DND-41 (cell line): Measurements from ENCODE around the gene SYNDIG1.
A peak's percentile ranks its signal among the peaks of the same experiment; 100 is the strongest.

ENCODE experiments used
- ATAC-seq: fragments of 200-7000 bp; cut with Tn5 transposase; 3 replicates; pipeline ENCODE4 v1.9.1; 2021; ENCODE audit warnings: low read depth; ENCODE audit not compliant: insufficient read depth
- DNase-seq: peaks from one replicate; pipeline ENCODE4 v3.0.0-alpha.2; 2020
- H2AFZ ChIP-seq: 2 replicates; pipeline ENCODE4 v1.6.0; 2012; ENCODE audit warnings: low read depth, low read length
- H3K27ac ChIP-seq: 2 replicates; pipeline ENCODE4 v1.5.1; 2012; ENCODE audit warnings: low read length, inconsistent platforms
- H3K27me3 ChIP-seq: fragments of 200-600 bp; sonication (generic); 2 replicates; pipeline ENCODE4 v1.6.0; 2012; ENCODE audit warnings: low read length, mild to moderate bottlenecking, inconsistent platforms; ENCODE audit not compliant: insufficient read depth, poor library complexity
- H3K36me3 ChIP-seq: 2 replicates; pipeline ENCODE4 v1.5.1; 2012; ENCODE audit warnings: low read length, inconsistent platforms; ENCODE audit not compliant: insufficient read depth
- H3K4me1 ChIP-seq: 2 replicates; pipeline ENCODE4 v1.5.1; 2012; ENCODE audit warnings: mild to moderate bottlenecking, low read length; ENCODE audit not compliant: insufficient read depth
- H3K4me2 ChIP-seq: 2 replicates; pipeline ENCODE4 v1.6.0; 2012; ENCODE audit warnings: mild to moderate bottlenecking, moderate library complexity, low read length, inconsistent platforms; ENCODE audit not compliant: insufficient read depth
- H3K4me3 ChIP-seq, 2 experiments: fragments of 200-600 bp in 1 of 2; shearing (Covaris generic) in 1 of 2; 2 replicates each; pipeline ENCODE4 v1.5.1; 2012 to 2016; ENCODE audit warnings: inconsistent platforms in 2 of 2, low read length in 2 of 2, mild to moderate bottlenecking in 2 of 2, low read depth in 1 of 2, moderate library complexity in 1 of 2
- H3K79me2 ChIP-seq: 2 replicates; pipeline ENCODE4 v1.6.0; 2012; ENCODE audit warnings: low read length, inconsistent platforms; ENCODE audit not compliant: insufficient read depth
- H3K9ac ChIP-seq: 2 replicates; pipeline ENCODE4 v1.6.0; 2012; ENCODE audit warnings: low read depth, mild to moderate bottlenecking, inconsistent platforms, low read length, moderate library complexity
- H3K9me3 ChIP-seq: 2 replicates; pipeline ENCODE4 v1.5.1; 2012; ENCODE audit warnings: low read length, moderate library complexity, mild to moderate bottlenecking, inconsistent platforms; ENCODE audit not compliant: insufficient read depth, severe bottlenecking
- H4K20me1 ChIP-seq: 2 replicates; pipeline ENCODE4 v1.6.0; 2012; ENCODE audit warnings: low read length; ENCODE audit not compliant: insufficient read depth
- EZH2 ChIP-seq: IDR thresholded peaks from 3 replicates; pipeline ENCODE4 v1.6.1; 2012; ENCODE audit warnings: borderline replicate concordance, low read depth, mild to moderate bottlenecking, moderate library complexity, low read length, inconsistent platforms; ENCODE audit not compliant: severe bottlenecking
- TF ChIP-seq, protein P1 (sequence below): IDR thresholded peaks from 2 replicates; pipeline ENCODE4 v1.5.1; 2012; ENCODE audit warnings: borderline replicate concordance, low read length, moderate library complexity, mild to moderate bottlenecking; ENCODE audit not compliant: poor library complexity, severe bottlenecking; ENCODE audit errors: extremely low read depth

The SYNDIG1 gene

DNA sequence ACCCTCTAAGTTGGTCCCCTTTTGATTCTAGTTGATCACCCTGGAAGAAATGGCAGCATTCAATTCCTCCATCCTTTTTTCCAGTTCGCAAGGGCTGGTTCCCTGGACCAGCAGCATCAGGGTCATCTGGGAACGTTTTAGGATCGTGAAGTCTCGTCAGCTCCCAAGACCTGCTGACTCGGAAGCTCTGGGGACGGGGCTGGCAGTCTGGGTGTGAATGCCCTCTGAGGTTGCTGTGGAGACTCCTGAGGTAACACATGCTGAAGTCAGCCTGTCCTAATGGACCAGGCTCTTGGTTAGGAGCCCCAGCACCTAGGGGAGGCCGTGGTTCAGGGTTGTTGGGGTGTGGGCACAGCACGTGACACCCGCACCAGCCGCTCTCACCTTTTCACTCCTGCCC, 164.1 kb downstream of the SYNDIG1 start:
- H3K9ac ChIP-seq, result no peak overlapping the region
- no peaks in the 10 kb centered on the region for H4K20me1 ChIP-seq
- no peaks in the 10 kb centered on the region for H3K36me3 ChIP-seq
- H3K9me3 ChIP-seq, result no peaks in the 10 kb centered on the region
- no peak overlapping the region for H3K27ac ChIP-seq
- H3K4me3 ChIP-seq, result no peak overlapping the region
- no peak overlapping the region for H3K4me2 ChIP-seq
- DNase-seq (no peak), ATAC-seq (no peak)
- TF ChIP-seq, protein P1, sequence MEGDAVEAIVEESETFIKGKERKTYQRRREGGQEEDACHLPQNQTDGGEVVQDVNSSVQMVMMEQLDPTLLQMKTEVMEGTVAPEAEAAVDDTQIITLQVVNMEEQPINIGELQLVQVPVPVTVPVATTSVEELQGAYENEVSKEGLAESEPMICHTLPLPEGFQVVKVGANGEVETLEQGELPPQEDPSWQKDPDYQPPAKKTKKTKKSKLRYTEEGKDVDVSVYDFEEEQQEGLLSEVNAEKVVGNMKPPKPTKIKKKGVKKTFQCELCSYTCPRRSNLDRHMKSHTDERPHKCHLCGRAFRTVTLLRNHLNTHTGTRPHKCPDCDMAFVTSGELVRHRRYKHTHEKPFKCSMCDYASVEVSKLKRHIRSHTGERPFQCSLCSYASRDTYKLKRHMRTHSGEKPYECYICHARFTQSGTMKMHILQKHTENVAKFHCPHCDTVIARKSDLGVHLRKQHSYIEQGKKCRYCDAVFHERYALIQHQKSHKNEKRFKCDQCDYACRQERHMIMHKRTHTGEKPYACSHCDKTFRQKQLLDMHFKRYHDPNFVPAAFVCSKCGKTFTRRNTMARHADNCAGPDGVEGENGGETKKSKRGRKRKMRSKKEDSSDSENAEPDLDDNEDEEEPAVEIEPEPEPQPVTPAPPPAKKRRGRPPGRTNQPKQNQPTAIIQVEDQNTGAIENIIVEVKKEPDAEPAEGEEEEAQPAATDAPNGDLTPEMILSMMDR, result no peak
- no peak for TF ChIP-seq EZH2
- H3K27me3 ChIP-seq, result no peaks in the 10 kb centered on the region
- H3K4me1 ChIP-seq, result no peaks in the 10 kb centered on the region; the same call in 1 of the 2 replicates
- no peak overlapping the region for H2AFZ ChIP-seq
- no peaks in the 10 kb centered on the region for H3K79me2 ChIP-seq

DNA sequence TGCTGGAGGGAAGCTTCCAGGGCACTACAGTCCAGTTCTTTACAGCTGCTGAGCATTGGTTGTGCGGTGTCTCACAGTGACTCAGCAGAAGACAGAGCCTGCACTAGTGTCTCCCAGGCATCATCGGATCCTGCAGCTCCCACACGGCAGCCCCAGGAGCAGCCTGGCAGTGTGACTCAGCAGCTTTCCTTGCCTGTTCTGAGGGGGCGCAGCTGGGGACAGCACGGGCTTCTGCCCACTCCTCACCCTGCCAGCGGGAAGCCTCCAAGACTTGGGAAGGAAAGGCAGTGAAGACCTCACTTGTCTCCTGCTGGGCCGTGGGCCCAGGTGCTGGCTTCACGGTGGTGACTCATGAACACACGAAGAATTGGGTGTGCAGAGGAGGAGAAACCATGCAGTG, 165.4 kb downstream of the SYNDIG1 start:
- DNase-seq (no peak), ATAC-seq (peak; percentile 35; the same call in 2 of the 3 replicates)
- Histone ChIP-seq H3K27ac (no peak overlapping the region), H3K79me2 (no peaks in the 10 kb centered on the region), H3K4me2 (no peak overlapping the region), H3K36me3 (no peaks in the 10 kb centered on the region), H3K27me3 (no peaks in the 10 kb centered on the region), H3K4me3 (no peak overlapping the region), H3K4me1 (no peaks in the 10 kb centered on the region), H3K9me3 (no peaks in the 10 kb centered on the region), H4K20me1 (no peaks in the 10 kb centered on the region), H3K9ac (no peak overlapping the region), H2AFZ (no peak overlapping the region)
- TF ChIP-seq EZH2, result no peak
- TF ChIP-seq, protein P1, result no peak

DNA sequence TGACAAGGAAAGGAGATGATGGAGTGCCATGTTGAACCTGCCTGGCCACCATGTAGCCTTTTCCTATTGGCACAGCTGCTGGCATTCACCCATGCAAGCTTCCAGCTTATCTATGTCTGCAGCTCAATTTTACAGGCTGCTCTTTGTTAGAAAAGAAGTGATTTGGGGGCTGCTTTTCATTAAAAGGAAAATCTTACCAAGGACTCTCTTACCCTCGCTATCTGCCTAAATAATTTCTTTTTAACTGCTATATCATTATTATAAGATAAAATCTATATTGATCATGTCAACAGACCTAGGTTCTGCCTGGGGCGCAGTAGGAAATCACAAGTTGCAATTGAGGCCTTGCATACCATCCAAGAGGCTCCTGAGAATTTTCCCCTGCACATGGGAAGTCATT, 167.2 kb downstream of the SYNDIG1 start:
- Histone ChIP-seq H3K36me3 (no peaks in the 10 kb centered on the region), H4K20me1 (no peaks in the 10 kb centered on the region), H3K27ac (no peak overlapping the region), H3K4me2 (no peak overlapping the region), H3K27me3 (no peaks in the 10 kb centered on the region), H3K79me2 (no peaks in the 10 kb centered on the region), H2AFZ (no peak overlapping the region), H3K9me3 (no peaks in the 10 kb centered on the region), H3K4me1 (no peaks in the 10 kb centered on the region), H3K4me3 (no peak overlapping the region), H3K9ac (no peak overlapping the region)
- ATAC-seq (no peak), DNase-seq (no peak)
- TF ChIP-seq, protein P1, result no peak
- no peak for TF ChIP-seq EZH2

DNA sequence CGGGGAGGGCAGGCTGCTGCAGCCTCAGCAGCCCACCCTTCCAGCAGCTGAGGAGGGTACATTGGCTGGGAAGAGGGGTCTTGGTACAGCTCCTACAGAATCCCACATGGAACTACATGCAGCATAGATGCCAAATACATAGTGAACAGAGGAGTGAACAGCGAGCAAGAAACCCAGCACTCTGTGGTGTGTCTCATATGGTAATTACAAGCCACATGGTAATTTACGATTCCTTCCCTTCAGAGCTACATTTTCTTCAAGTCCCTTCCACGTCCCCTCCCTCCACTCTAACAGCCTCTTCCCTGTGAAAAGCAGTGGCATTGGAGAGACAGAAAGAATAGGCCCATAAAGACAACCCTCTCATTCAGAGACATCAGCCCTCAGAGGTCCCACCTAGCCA, 167.7 kb downstream of the SYNDIG1 start:
- Histone ChIP-seq H3K4me3 (no peak overlapping the region), H3K27ac (no peak overlapping the region), H4K20me1 (no peaks in the 10 kb centered on the region), H3K4me2 (no peak overlapping the region), H3K4me1 (no peaks in the 10 kb centered on the region), H3K9ac (no peak overlapping the region), H3K27me3 (no peaks in the 10 kb centered on the region), H3K79me2 (no peaks in the 10 kb centered on the region), H3K36me3 (no peaks in the 10 kb centered on the region), H2AFZ (no peak overlapping the region), H3K9me3 (no peaks in the 10 kb centered on the region)
- ATAC-seq (no peak), DNase-seq (no peak)
- TF ChIP-seq, protein P1, result no peak
- TF ChIP-seq EZH2, result no peak
